Measurements from ENCODE around the gene ST6GALNAC3.
"Not testable (repeated sequence)": the region's sequence is repeated elsewhere in the genome, so short reads cannot be mapped to it uniquely, and the experiment has no call there.

The ST6GALNAC3 gene

GRCh38 chr1:76340056-76340455 is 265.5 kb downstream of the ST6GALNAC3 start:
- no peak for DNase-seq (ENCODE audit: low read depth in 3 of 3)

GRCh38 chr1:76341816-76342215 is 267.3 kb downstream of the ST6GALNAC3 start:
- DNase-seq (ENCODE audit: low read depth in 3 of 3), result not testable (repeated sequence)

- DNase-seq (ENCODE audit: low read depth in 3 of 3), result no peak
Measured at GRCh38 chr1:76343356-76343755, 268.8 kb downstream of the ST6GALNAC3 start.

- no peak for DNase-seq (ENCODE audit: low read depth in 3 of 3)
Measured at GRCh38 chr1:76351655-76352054, 277.1 kb downstream of the ST6GALNAC3 start.

GRCh38 chr1:76352741-76353435 is 278.3 kb downstream of the ST6GALNAC3 start:
- DNase-seq (ENCODE audit: low read depth in 3 of 3), result no peak

GRCh38 chr1:76354236-76354635 is 279.7 kb downstream of the ST6GALNAC3 start:
- DNase-seq (ENCODE audit: low read depth in 3 of 3), result no peak

- DNase-seq (ENCODE audit: low read depth in 3 of 3), result no peak
Measured at GRCh38 chr1:76366726-76367125, 292.2 kb downstream of the ST6GALNAC3 start.

- no peak for DNase-seq (ENCODE audit: low read depth in 3 of 3)
Measured at GRCh38 chr1:76371941-76372340, 297.4 kb downstream of the ST6GALNAC3 start.

GRCh38 chr1:76374086-76374485 is 299.5 kb downstream of the ST6GALNAC3 start:
- DNase-seq (ENCODE audit: low read depth in 3 of 3), result no peak

- no peak for DNase-seq (ENCODE audit: low read depth in 3 of 3)
Measured at GRCh38 chr1:76377247-76377646, 302.7 kb downstream of the ST6GALNAC3 start.

GRCh38 chr1:76379506-76379905 is 305.0 kb downstream of the ST6GALNAC3 start:
- no peak for DNase-seq (ENCODE audit: low read depth in 3 of 3)

- no peak for DNase-seq (ENCODE audit: low read depth in 3 of 3)
Measured at GRCh38 chr1:76381450-76382097, 307.0 kb downstream of the ST6GALNAC3 start.

- no peak for DNase-seq (ENCODE audit: low read depth in 3 of 3)
Measured at GRCh38 chr1:76388261-76388660, 313.7 kb downstream of the ST6GALNAC3 start.

- DNase-seq (ENCODE audit: low read depth in 3 of 3), result no peak
Measured at GRCh38 chr1:76390456-76390855, 315.9 kb downstream of the ST6GALNAC3 start.

- DNase-seq (ENCODE audit: low read depth in 3 of 3), result no peak
Measured at GRCh38 chr1:76395059-76395458, 320.5 kb downstream of the ST6GALNAC3 start.

GRCh38 chr1:76402128-76402527 is 327.6 kb downstream of the ST6GALNAC3 start:
- DNase-seq (ENCODE audit: low read depth in 3 of 3), result no peak

GRCh38 chr1:76408303-76408702 is 333.8 kb downstream of the ST6GALNAC3 start:
- DNase-seq (ENCODE audit: low read depth in 3 of 3), result no peak

GRCh38 chr1:76410499-76410898 is 336.0 kb downstream of the ST6GALNAC3 start:
- no peak for DNase-seq (ENCODE audit: low read depth in 3 of 3)

- DNase-seq (ENCODE audit: low read depth in 3 of 3), result no peak
Measured at GRCh38 chr1:76418531-76418930, 344.0 kb downstream of the ST6GALNAC3 start.

GRCh38 chr1:76419603-76420002 is 345.1 kb downstream of the ST6GALNAC3 start:
- no peak for DNase-seq (ENCODE audit: low read depth in 3 of 3)

GRCh38 chr1:76425201-76426145 is 350.9 kb downstream of the ST6GALNAC3 start:
- DNase-seq (ENCODE audit: low read depth in 3 of 3), result no peak

GRCh38 chr1:76426606-76427005 is 352.1 kb downstream of the ST6GALNAC3 start:
- DNase-seq (ENCODE audit: low read depth in 3 of 3), result no peak
